Gastroesophageal sphincter (tissue), 4 donors: ENCODE data around the gene ENDOD1. TPM values are rescaled to one million over a fixed set of nuclear protein-coding genes. Genes with fewer than 3 reads are reported as not detected.
A peak's percentile ranks its signal among the peaks of the same experiment; 100 is the strongest.

Experiments used
- ATAC-seq: fragments of 150-250 bp; one replicate; pipeline ENCODE4 v1.9.1; 2016; ENCODE audit warnings: mild to moderate bottlenecking, moderate library complexity
- H3K27ac ChIP-seq, 4 donors: fragments of 200-600 bp; sonication (generic) in 3 of 4; 1 replicate in 3 of 4; 2 replicates in 1 of 4; pipeline ENCODE4 v1.5.1; 2016 to 2019
- H3K27me3 ChIP-seq: fragments of 200-600 bp; sonication (generic); one replicate; pipeline ENCODE4 v1.5.1; 2019
- H3K36me3 ChIP-seq, 2 donors: fragments of 200-600 bp; sonication (generic); one replicate each; pipeline ENCODE4 v1.5.1; 2019; ENCODE audit warnings: control low read depth in 1 of 2
- H3K4me1 ChIP-seq, 3 donors: fragments of 200-600 bp; sonication (generic); 1 replicate in 2 of 3; 2 replicates in 1 of 3; pipeline ENCODE4 v1.5.1; 2016 to 2019; ENCODE audit warnings: control low read depth in 2 of 3
- H3K4me3 ChIP-seq, 2 donors: fragments of 200-600 bp; sonication (generic); one replicate each; pipeline ENCODE4 v1.5.1; 2019; ENCODE audit warnings: mild to moderate bottlenecking in 1 of 2, moderate library complexity in 1 of 2
- H3K9me3 ChIP-seq, 3 donors: fragments of 200-600 bp; sonication (generic); one replicate each; pipeline ENCODE4 v1.5.1; 2017 to 2019; ENCODE audit warnings: control low read depth in 2 of 3
- EP300 ChIP-seq: sonication (generic); formaldehyde crosslinking; IDR thresholded peaks from one replicate; pipeline ENCODE4 v1.6.1; 2017; ENCODE audit warnings: antibody characterized with exemption, mild to moderate bottlenecking
- POLR2A ChIP-seq, 2 donors: fragments of 450-650 bp; IDR thresholded peaks; one replicate each; pipeline ENCODE4 v1.6.1; 2017; ENCODE audit warnings: antibody characterized with exemption in 2 of 2, mild to moderate bottlenecking in 2 of 2, moderate library complexity in 1 of 2
- POLR2AphosphoS5 ChIP-seq: sonication (generic); formaldehyde crosslinking; IDR thresholded peaks from one replicate; pipeline ENCODE4 v1.6.1; 2017; ENCODE audit warnings: antibody characterized with exemption
- WGBS, 2 donors: methylation state at CpG; one replicate each; pipeline ENCODE4 v1.1.5; 2018; ENCODE audit warnings: low coverage in 1 of 2; 5-methylcytosine and 5-hydroxymethylcytosine counted together
- total RNA-seq, 4 donors: library from RNA; depleted of rRNA; stranded (reverse); fragments of >200 nt; gene quantifications; one replicate each; pipeline ENCODE4 v1.1.0, GENCODE V29; 2016
- TF ChIP-seq, protein P1 (sequence below), 4 experiments: fragments of 200-600 bp in 2 of 4; fragments of 450-650 bp in 2 of 4; sonication (generic) in 1 of 4; IDR thresholded peaks; one replicate each; pipeline ENCODE4 v1.5.1; 2017 to 2019; ENCODE audit warnings: antibody characterized with exemption in 4 of 4, mild to moderate bottlenecking in 2 of 4, moderate library complexity in 2 of 4

Gene ENDOD1
- total RNA-seq, 4 donors from 2014 or later, result 34.6 to 68.3 (median 54.6) TPM

DNA sequence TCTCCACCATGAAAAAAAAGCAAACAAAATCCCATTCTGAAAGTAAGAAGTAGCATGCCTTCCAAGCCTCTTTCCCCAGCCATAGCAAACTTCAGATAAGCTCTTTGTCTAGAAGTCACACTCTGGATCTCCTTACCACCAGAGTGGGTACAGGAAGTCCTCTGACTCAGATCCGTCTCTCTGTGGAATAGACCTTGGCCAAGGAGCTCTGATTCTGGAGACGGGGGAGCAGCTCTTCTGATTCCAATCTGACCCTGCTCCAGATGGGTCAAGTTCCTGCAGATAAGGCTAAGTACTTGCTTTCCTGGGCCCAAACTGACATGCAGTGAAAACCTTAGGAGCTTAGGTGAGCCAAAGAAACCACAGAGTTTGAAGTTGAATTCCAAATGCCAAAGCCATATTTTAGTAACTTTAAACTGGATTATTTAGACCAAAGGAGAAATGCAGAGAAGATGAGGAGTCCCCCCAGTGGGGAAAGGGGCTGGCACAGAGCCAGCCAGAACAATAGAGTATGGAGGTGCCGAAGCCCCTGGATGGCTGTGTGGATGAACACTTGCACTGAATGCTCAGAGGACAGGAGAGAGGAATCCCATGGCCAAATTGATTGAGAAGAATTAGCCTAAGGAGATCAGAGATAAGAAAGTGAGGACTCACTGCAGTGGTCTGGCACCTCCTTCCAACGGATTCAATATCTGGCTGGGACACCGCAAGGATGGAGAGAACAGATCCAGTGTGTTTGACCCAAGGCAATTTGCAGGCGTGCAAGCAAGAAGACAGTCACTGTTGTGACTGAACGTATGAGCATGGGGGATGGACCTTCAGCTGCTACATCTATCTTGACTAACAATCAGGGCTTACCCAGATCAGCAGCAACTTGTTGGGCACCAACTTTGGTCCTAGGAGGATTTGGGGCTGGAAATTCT, 54.9 kb downstream of the ENDOD1 start:
- ATAC-seq, result no peak
- peaks cover 0 to 27% (median 0%) of the 10 kb centered on the region in 3 donors for H3K4me1 ChIP-seq
- WGBS, 2 donors, result 85 to 93% methylated on average over 2 to 6 of the region's 7 CpGs
- no peak overlapping the region for H3K4me3 ChIP-seq
- H3K36me3 ChIP-seq, result no peaks in the 10 kb centered on the region
- H3K27ac ChIP-seq, result no peak overlapping the region
- no peaks in the 10 kb centered on the region for H3K27me3 ChIP-seq
- no peak for TF ChIP-seq EP300
- H3K9me3 ChIP-seq, result no peaks in the 10 kb centered on the region

DNA sequence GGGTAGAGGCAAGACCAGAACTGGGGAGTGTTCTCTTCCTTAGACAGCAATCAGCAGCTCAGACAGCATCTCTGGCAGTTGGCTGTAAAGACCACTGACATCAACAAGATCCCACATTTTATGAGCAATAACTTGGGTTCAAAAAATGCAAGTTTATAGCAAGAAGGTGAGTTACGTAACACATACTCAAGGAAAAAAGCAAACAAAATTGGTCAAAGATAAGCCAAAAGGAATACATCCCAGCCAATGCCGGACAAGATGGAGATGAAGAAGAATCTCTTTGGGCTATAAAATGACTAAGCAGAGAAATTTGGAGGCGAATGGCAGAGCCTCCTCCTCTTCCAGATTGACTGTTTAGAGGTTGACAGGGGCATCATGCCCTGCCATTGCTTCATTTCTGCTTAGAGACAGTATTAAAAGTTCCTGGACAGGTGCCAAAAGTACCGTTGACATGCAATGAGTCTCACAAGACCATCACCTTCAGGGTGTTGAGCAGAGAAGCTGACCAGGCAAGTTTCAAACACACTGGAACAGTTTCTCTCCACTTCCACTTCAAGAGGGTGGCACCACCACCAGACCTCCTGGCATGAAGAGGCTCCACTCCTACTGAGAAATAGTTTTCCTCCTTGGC, 55.9 kb downstream of the ENDOD1 start:
- H3K9me3 ChIP-seq, result no peaks in the 10 kb centered on the region
- no peak overlapping the region for H3K27ac ChIP-seq
- no peak for ATAC-seq
- H3K4me1 ChIP-seq, result peaks cover 0 to 37% (median 0%) of the 10 kb centered on the region in 3 donors
- 87 to 96% methylated on average over 3 to 4 of the region's 4 CpGs for WGBS, 2 donors
- H3K27me3 ChIP-seq, result no peaks in the 10 kb centered on the region
- no peaks in the 10 kb centered on the region for H3K36me3 ChIP-seq
- H3K4me3 ChIP-seq, result no peak overlapping the region
- TF ChIP-seq POLR2A (IDR thresholded peaks at IDR 0.05), result no peak
- no peak for TF ChIP-seq POLR2AphosphoS5
- TF ChIP-seq, protein P1, sequence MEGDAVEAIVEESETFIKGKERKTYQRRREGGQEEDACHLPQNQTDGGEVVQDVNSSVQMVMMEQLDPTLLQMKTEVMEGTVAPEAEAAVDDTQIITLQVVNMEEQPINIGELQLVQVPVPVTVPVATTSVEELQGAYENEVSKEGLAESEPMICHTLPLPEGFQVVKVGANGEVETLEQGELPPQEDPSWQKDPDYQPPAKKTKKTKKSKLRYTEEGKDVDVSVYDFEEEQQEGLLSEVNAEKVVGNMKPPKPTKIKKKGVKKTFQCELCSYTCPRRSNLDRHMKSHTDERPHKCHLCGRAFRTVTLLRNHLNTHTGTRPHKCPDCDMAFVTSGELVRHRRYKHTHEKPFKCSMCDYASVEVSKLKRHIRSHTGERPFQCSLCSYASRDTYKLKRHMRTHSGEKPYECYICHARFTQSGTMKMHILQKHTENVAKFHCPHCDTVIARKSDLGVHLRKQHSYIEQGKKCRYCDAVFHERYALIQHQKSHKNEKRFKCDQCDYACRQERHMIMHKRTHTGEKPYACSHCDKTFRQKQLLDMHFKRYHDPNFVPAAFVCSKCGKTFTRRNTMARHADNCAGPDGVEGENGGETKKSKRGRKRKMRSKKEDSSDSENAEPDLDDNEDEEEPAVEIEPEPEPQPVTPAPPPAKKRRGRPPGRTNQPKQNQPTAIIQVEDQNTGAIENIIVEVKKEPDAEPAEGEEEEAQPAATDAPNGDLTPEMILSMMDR (IDR thresholded peaks at IDR 0.05), result no peak
- no peak for TF ChIP-seq EP300

DNA sequence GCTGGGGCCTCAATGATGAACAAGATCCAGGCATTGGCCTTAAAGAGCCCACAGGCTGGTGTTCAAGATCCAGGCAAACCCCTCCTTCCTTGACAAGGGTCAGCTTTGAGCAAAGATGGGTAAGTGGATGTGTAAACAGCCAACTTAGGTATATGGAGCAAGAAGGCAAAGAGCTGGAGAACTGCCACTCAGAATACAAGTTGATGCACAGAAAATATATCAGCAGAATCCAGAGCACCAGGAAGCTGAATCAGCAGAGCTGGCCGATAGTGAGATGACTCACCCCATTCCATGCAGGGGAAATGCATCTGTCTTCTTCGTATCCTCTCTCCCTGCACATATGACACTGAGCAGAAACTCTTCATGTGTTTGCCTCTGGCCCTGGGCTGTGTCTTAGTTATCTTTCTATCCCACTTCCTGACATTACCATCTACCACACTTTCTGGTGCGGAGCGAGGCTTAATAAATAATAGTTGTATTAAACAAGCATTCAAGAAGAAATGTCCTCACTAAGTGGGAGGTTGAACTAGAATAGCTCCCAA, 57.8 kb downstream of the ENDOD1 start:
- peak overlapping the region in 3 of 4 donors; percentile 7 to 35 (median 26) for H3K27ac ChIP-seq
- ATAC-seq, result no peak

DNA sequence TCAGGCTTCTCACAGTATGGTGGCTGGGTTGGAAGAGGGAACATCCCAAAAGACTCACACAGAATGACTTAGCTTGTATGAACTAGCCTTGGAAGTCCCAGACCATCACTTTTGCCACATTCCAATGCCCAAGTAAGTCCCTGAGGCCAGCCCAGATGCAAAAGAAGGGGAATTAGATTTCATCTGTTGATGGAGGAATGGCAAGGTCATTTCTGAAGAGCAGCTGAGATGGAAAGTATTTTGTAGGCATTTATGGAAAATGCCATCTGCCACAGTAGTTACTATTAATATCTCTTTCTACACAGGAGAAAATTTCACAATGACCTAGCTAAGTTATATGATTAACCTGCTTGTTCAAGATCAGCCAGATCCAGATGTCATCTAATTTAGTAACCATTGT, 58.8 kb downstream of the ENDOD1 start:
- peak overlapping the region in 3 of 4 donors; percentile 7 to 35 (median 26) for H3K27ac ChIP-seq
- peaks cover 3 to 59% (median 4%) of the 10 kb centered on the region in 3 donors for H3K4me1 ChIP-seq
- no peak overlapping the region for H3K4me3 ChIP-seq
- H3K27me3 ChIP-seq, result no peaks in the 10 kb centered on the region
- H3K9me3 ChIP-seq, result no peaks in the 10 kb centered on the region
- no peak for TF ChIP-seq EP300
- TF ChIP-seq POLR2AphosphoS5, result no peak
- no peak for TF ChIP-seq POLR2A (IDR thresholded peaks at IDR 0.05)
- TF ChIP-seq, protein P1 (IDR thresholded peaks at IDR 0.05), result no peak
- ATAC-seq, result no peak
- no peaks in the 10 kb centered on the region for H3K36me3 ChIP-seq

More for the DNA sequence above, 57.8 kb downstream of the ENDOD1 start:
- no peaks in the 10 kb centered on the region for H3K27me3 ChIP-seq
- H3K4me3 ChIP-seq, result no peak overlapping the region
- WGBS, 2 donors, result 0 to 13% methylated on average over 2 to 4 of the region's 4 CpGs
- peaks cover 3 to 49% (median 4%) of the 10 kb centered on the region in 3 donors for H3K4me1 ChIP-seq
- H3K9me3 ChIP-seq, result no peaks in the 10 kb centered on the region
- TF ChIP-seq POLR2AphosphoS5 (peak; percentile 61), POLR2A (IDR thresholded peaks at IDR 0.05) (no peak), EP300 (no peak)
- TF ChIP-seq, protein P1 (IDR thresholded peaks at IDR 0.05), result no peak
- no peaks in the 10 kb centered on the region for H3K36me3 ChIP-seq

DNA sequence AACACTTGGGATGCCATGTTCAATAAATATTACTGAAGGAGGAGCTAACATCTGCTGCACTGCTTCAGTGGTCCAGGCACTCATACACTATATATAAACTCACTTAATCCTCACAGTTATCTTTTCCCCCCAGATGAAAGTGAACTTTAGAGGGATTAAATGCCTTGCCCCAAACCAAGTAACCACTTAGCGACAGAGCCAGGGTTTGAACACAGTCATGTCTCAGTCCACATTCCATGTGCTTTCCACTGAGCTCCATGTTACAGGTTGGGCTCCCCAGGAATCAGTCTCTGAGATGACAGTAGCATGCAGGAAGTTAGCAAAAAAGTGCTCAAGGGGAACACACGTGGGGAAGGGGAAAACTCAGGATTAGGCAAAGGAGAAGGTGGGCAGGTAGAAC, 59.3 kb downstream of the ENDOD1 start:
- no peaks in the 10 kb centered on the region for H3K36me3 ChIP-seq
- WGBS, 2 donors, result 50 to 100% methylated on average over 1 to 2 of the region's 2 CpGs
- H3K27me3 ChIP-seq, result no peaks in the 10 kb centered on the region
- peaks cover 3 to 64% (median 4%) of the 10 kb centered on the region in 3 donors for H3K4me1 ChIP-seq
- H3K27ac ChIP-seq, result peak overlapping the region in 3 of 4 donors; percentile 77 to 89 (median 85)
- no peak for ATAC-seq
- no peaks in the 10 kb centered on the region for H3K9me3 ChIP-seq
- no peak overlapping the region for H3K4me3 ChIP-seq
- TF ChIP-seq, protein P1 (IDR thresholded peaks at IDR 0.05), result no peak
- TF ChIP-seq POLR2A (IDR thresholded peaks at IDR 0.05), result no peak
- no peak for TF ChIP-seq EP300
- no peak for TF ChIP-seq POLR2AphosphoS5
